Keratinocyte (primary cell): ENCODE data around the gene MGMT. TPM values are rescaled to one million over a fixed set of nuclear protein-coding genes. Genes with fewer than 3 reads are reported as not detected.

Experiments used
- DNase-seq: peaks from one replicate; pipeline ENCODE4 v3.0.0-alpha.2; 2011; ENCODE audit warnings: low read depth, missing footprints, low spot score
- FAIRE-seq: peaks from 2 replicates; lab custom pipeline; 2011; peaks lifted over from hg19 to GRCh38; lab: Jason Lieb, UNC
- H2AFZ ChIP-seq: 2 replicates; pipeline ENCODE4 v1.6.0; 2012; ENCODE audit warnings: low read length, control low read depth, inconsistent platforms; ENCODE audit not compliant: control insufficient read depth
- H3K27ac ChIP-seq: 2 replicates; pipeline ENCODE4 v1.5.1; 2011; ENCODE audit warnings: low read length; ENCODE audit not compliant: control insufficient read depth, insufficient read depth
- H3K27me3 ChIP-seq: 3 replicates; pipeline ENCODE4 v1.6.0; 2011; ENCODE audit warnings: low read length; ENCODE audit not compliant: control insufficient read depth, insufficient read depth; ENCODE audit errors: extremely low read depth
- H3K36me3 ChIP-seq, 2 experiments: 2 replicates in 1 of 2; 3 replicates in 1 of 2; pipeline ENCODE4 v1.5.1; 2011; ENCODE audit warnings: low read length in 2 of 2, mild to moderate bottlenecking in 1 of 2; ENCODE audit not compliant: control insufficient read depth in 2 of 2, insufficient read depth in 2 of 2; ENCODE audit errors: extremely low read depth in 1 of 2
- H3K4me1 ChIP-seq: 3 replicates; pipeline ENCODE4 v1.5.1; 2011; ENCODE audit warnings: low read length; ENCODE audit not compliant: control insufficient read depth, insufficient read depth; ENCODE audit errors: extremely low read depth
- H3K4me2 ChIP-seq: 3 replicates; pipeline ENCODE4 v1.6.0; 2011; ENCODE audit warnings: low read depth, low read length; ENCODE audit not compliant: control insufficient read depth, insufficient read depth; ENCODE audit errors: extremely low read depth
- H3K4me3 ChIP-seq, 3 experiments: fragments of 200-600 bp in 1 of 3; sonication (generic) in 1 of 3; 2 replicates in 2 of 3; 3 replicates in 1 of 3; pipeline ENCODE4 v1.5.1; 2011 to 2016; ENCODE audit warnings: low read length in 3 of 3, mild to moderate bottlenecking in 3 of 3, control low read depth in 2 of 3, inconsistent platforms in 1 of 3, low read depth in 1 of 3, mixed read lengths in 1 of 3, mixed run types in 1 of 3, moderate library complexity in 1 of 3; ENCODE audit not compliant: control insufficient read depth in 2 of 3, insufficient read depth in 2 of 3; ENCODE audit errors: extremely low read depth in 1 of 3
- H3K79me2 ChIP-seq: 2 replicates; pipeline ENCODE4 v1.6.0; 2012; ENCODE audit warnings: low read length; ENCODE audit not compliant: control insufficient read depth, insufficient read depth
- H3K9ac ChIP-seq: 3 replicates; pipeline ENCODE4 v1.6.0; 2011; ENCODE audit warnings: low read length; ENCODE audit not compliant: control insufficient read depth, insufficient read depth; ENCODE audit errors: extremely low read depth
- H3K9me1 ChIP-seq: 3 replicates; pipeline ENCODE4 v1.6.0; 2011; ENCODE audit warnings: low read length; ENCODE audit not compliant: control insufficient read depth, insufficient read depth; ENCODE audit errors: extremely low read depth
- H3K9me3 ChIP-seq: 2 replicates; pipeline ENCODE4 v1.5.1; 2012; ENCODE audit warnings: low read depth, low read length; ENCODE audit not compliant: control insufficient read depth
- H4K20me1 ChIP-seq: 3 replicates; pipeline ENCODE4 v1.6.0; 2011; ENCODE audit warnings: low read length; ENCODE audit not compliant: control insufficient read depth, insufficient read depth; ENCODE audit errors: extremely low read depth
- CTCF ChIP-seq, 3 experiments: IDR thresholded peaks in 1 of 3; conservative IDR thresholded peaks in 1 of 3; optimal IDR thresholded peaks in 1 of 3; 2 replicates in 2 of 3; 3 replicates in 1 of 3; pipeline versions ENCODE3 to v1.5.1; 2011; ENCODE audit warnings: low read length in 3 of 3, mild to moderate bottlenecking in 3 of 3, moderate library complexity in 2 of 3, control low read depth in 1 of 3, inconsistent platforms in 1 of 3; ENCODE audit not compliant: insufficient read depth in 2 of 3; ENCODE audit errors: extremely low read depth in 1 of 3
- EZH2 ChIP-seq: IDR thresholded peaks from one replicate; pipeline ENCODE4 v1.6.1; 2012; ENCODE audit warnings: inconsistent platforms, mild to moderate bottlenecking, low read length, moderate library complexity
- dilution Hi-C: fragments of 300-500 bp; cut with MboI; formaldehyde crosslinking; loops from one replicate; pipeline ENCODE4 v1.7.0; 2020; ENCODE audit warnings: low sequenced_read_pairs; ENCODE audit not compliant: extremely low pct_ligation_motif_present
- polyA plus RNA-seq, 5 experiments: library from polyadenylated mRNA; depleted of rRNA in 3 of 5; stranded (reverse) in 3 of 5; stranded (forward) in 1 of 5; unstranded in 1 of 5; fragments of >200 nt; gene quantifications; 1 replicate in 1 of 5; 2 replicates in 3 of 5; 3 replicates in 1 of 5; pipeline versions ENCODE4 v1.2.1 to v1.2.3, GENCODE V29; 2011 to 2012; ENCODE audit warnings: missing spikeins in 2 of 5, low read depth in 1 of 5, low replicate concordance in 1 of 5

Gene MGMT
- polyA plus RNA-seq, 1 donor (not counting 4 experiments of a cell fraction or from before 2014, with no cell fraction given): 15.2 TPM

GRCh38 chr10:129538236-129538635, 71.2 kb downstream of the MGMT start:
- Histone ChIP-seq H3K4me2 (no peak overlapping the region), H3K79me2 (no peaks in the 10 kb centered on the region), H3K36me3 (no peaks in the 10 kb centered on the region), H3K4me1 (no peaks in the 10 kb centered on the region), H3K9me3 (no peaks in the 10 kb centered on the region), H4K20me1 (no peaks in the 10 kb centered on the region), H3K9ac (no peak overlapping the region), H3K4me3 (no peak overlapping the region), H3K27me3 (no peaks in the 10 kb centered on the region), H2AFZ (no peak overlapping the region), H3K9me1 (no peaks in the 10 kb centered on the region), H3K27ac (no peak overlapping the region)
- no peak for TF ChIP-seq EZH2
- no peak for TF ChIP-seq CTCF (optimal IDR thresholded peaks at IDR 0.05 in 1 of 3, IDR thresholded peaks at IDR 0.05 in 1 of 3, conservative IDR thresholded peaks at IDR 0.05 in 1 of 3; ENCODE audit: extremely low read depth in 1 of 3, insufficient read depth in 2 of 3, low read length in 3 of 3)
- dilution Hi-C loops: no loop called here
- no peak for FAIRE-seq
- DNase-seq: no peak

- Histone ChIP-seq H3K27ac (no peak overlapping the region), H3K36me3 (no peaks in the 10 kb centered on the region), H3K79me2 (no peaks in the 10 kb centered on the region), H4K20me1 (no peaks in the 10 kb centered on the region), H3K4me2 (no peak overlapping the region), H2AFZ (no peak overlapping the region), H3K4me3 (no peak overlapping the region), H3K27me3 (no peaks in the 10 kb centered on the region), H3K9ac (no peak overlapping the region), H3K4me1 (no peaks in the 10 kb centered on the region), H3K9me3 (no peaks in the 10 kb centered on the region), H3K9me1 (no peaks in the 10 kb centered on the region)
- TF ChIP-seq CTCF (optimal IDR thresholded peaks at IDR 0.05 in 1 of 3, IDR thresholded peaks at IDR 0.05 in 1 of 3, conservative IDR thresholded peaks at IDR 0.05 in 1 of 3; ENCODE audit: extremely low read depth in 1 of 3, insufficient read depth in 2 of 3, low read length in 3 of 3) (no peak), EZH2 (no peak)
- dilution Hi-C loops: no loop called here
- FAIRE-seq (no peak), DNase-seq (no peak)
These were observed 74.2 kb downstream of the MGMT start for GRCh38 chr10:129541200-129541599.
